SK-N-SH (cell line): ENCODE measurements around the gene KCNQ5. TPM values are rescaled to one million over a fixed set of nuclear protein-coding genes. Genes with fewer than 3 reads are reported as not detected.

Source experiments
- CTCF ChIA-PET: fragments of 300-600, 350-600 bp; formaldehyde crosslinking; extraction: SDS; loops from one replicate; lab custom pipeline; 2021; lab: Yijun Ruan, JAX
- POLR2A ChIA-PET: fragments of 350-600 bp; sonication (Branson Sonifier 250); formaldehyde crosslinking; extraction: SDS; loops from one replicate; lab custom pipeline; 2020; ENCODE audit warnings: antibody characterized with exemption, inconsistent platforms; lab: Yijun Ruan, JAX
- DNase-seq: peaks from one replicate; pipeline ENCODE4 v3.0.0; 2012
- H2AFZ ChIP-seq: fragments of 200-600 bp; sonication (generic); 2 replicates; pipeline ENCODE4 v1.8.1; 2016; ENCODE audit warnings: antibody characterized with exemption, mild to moderate bottlenecking, low read depth
- H3F3A ChIP-seq: fragments of 200-600 bp; sonication (generic); replicated peaks from 2 replicates; pipeline ENCODE3; 2016; ENCODE audit warnings: antibody characterized with exemption, mild to moderate bottlenecking; ENCODE audit not compliant: insufficient read depth
- H3K27ac ChIP-seq, 2 experiments: fragments of 200-500 bp in 1 of 2; fragments of 200-600 bp in 1 of 2; sonication (Bioruptor generic) in 1 of 2; sonication (generic), shearing (Covaris generic) in 1 of 2; 2 replicates each; pipeline versions ENCODE4 v1.5.1 to v1.6.1; 2014 to 2016; ENCODE audit warnings: low read depth in 2 of 2, inconsistent platforms in 1 of 2, low read length in 1 of 2, mild to moderate bottlenecking in 1 of 2, mixed read lengths in 1 of 2
- H3K27me3 ChIP-seq: fragments of 200-600 bp; sonication (generic), shearing (Covaris generic); 2 replicates; pipeline ENCODE4 v1.6.1; 2016; ENCODE audit warnings: mixed run types; ENCODE audit not compliant: insufficient read depth
- H3K36me3 ChIP-seq, 2 experiments: fragments of 200-500 bp in 1 of 2; fragments of 200-600 bp in 1 of 2; sonication (Bioruptor generic) in 1 of 2; sonication (generic) in 1 of 2; replicated peaks in 1 of 2; 2 replicates each; pipeline versions ENCODE3 to v1.5.1; 2014 to 2016; ENCODE audit warnings: low read length in 1 of 2, mild to moderate bottlenecking in 1 of 2; ENCODE audit not compliant: insufficient read depth in 2 of 2, control insufficient read depth in 1 of 2
- H3K4me1 ChIP-seq, 2 experiments: fragments of 200-500 bp in 1 of 2; fragments of 200-600 bp in 1 of 2; sonication (Bioruptor generic) in 1 of 2; sonication (generic), shearing (Covaris generic) in 1 of 2; 2 replicates each; pipeline versions ENCODE4 v1.5.1 to v1.6.1; 2014 to 2016; ENCODE audit warnings: low read depth in 1 of 2, low read length in 1 of 2, mixed run types in 1 of 2; ENCODE audit not compliant: insufficient read depth in 2 of 2, control insufficient read depth in 1 of 2
- H3K4me2 ChIP-seq: fragments of 200-600 bp; sonication (generic), shearing (Covaris generic); 2 replicates; pipeline ENCODE4 v1.6.1; 2017; ENCODE audit warnings: mixed run types
- H3K4me3 ChIP-seq, 2 experiments: fragments of 200-500 bp in 1 of 2; fragments of 200-600 bp in 1 of 2; sonication (Bioruptor generic) in 1 of 2; sonication (generic), shearing (Covaris generic) in 1 of 2; 2 replicates each; pipeline versions ENCODE4 v1.5.1 to v1.8.1; 2014 to 2016; ENCODE audit warnings: low read depth in 2 of 2, inconsistent platforms in 1 of 2, low read length in 1 of 2, mild to moderate bottlenecking in 1 of 2, mixed read lengths in 1 of 2, moderate library complexity in 1 of 2
- H3K79me2 ChIP-seq: fragments of 200-600 bp; sonication (generic); 2 replicates; pipeline ENCODE4 v1.8.1; 2017; ENCODE audit warnings: mild to moderate bottlenecking; ENCODE audit not compliant: insufficient read depth
- H3K9ac ChIP-seq: fragments of 200-600 bp; sonication (generic); 2 replicates; pipeline ENCODE4 v1.6.1; 2017; ENCODE audit warnings: mixed run types
- H3K9me2 ChIP-seq: fragments of 200-600 bp; sonication (generic); 2 replicates; pipeline ENCODE4 v1.6.1; 2017; ENCODE audit warnings: mixed run types
- H3K9me3 ChIP-seq: fragments of 200-600 bp; sonication (generic); 2 replicates; pipeline ENCODE4 v1.6.1; 2017; ENCODE audit warnings: mixed run types, mild to moderate bottlenecking, moderate library complexity
- H4K20me1 ChIP-seq: fragments of 200-600 bp; sonication (generic); 2 replicates; pipeline ENCODE4 v1.6.1; 2017; ENCODE audit warnings: mild to moderate bottlenecking, mixed run types; ENCODE audit not compliant: insufficient read depth
- FOXM1 ChIP-seq: IDR thresholded peaks from 2 replicates; pipeline ENCODE4 v1.4.0; 2012; ENCODE audit warnings: low read depth, mild to moderate bottlenecking
- RAD21 ChIP-seq: IDR thresholded peaks from 2 replicates; pipeline ENCODE4 v1.6.1; 2012; ENCODE audit warnings: mild to moderate bottlenecking, low read length
- WGBS: methylation state at CpG from one replicate; pipeline ENCODE4 v1.1.6; 2017; ENCODE audit warnings: low lambda C conversion rate; 5-methylcytosine and 5-hydroxymethylcytosine counted together
- polyA plus RNA-seq, 3 experiments: library from polyadenylated mRNA; depleted of rRNA; stranded (reverse); fragments of >200 nt; gene quantifications; 2 replicates each; pipeline ENCODE4 v1.2.3, GENCODE V29; 2012
- TF ChIP-seq, protein P1 (sequence below): IDR thresholded peaks from 2 replicates; pipeline ENCODE4 v1.4.0; 2012; ENCODE audit warnings: low read depth, borderline replicate concordance
- TF ChIP-seq, protein P2 (sequence below): fragments of 150-350 bp; IDR thresholded peaks from 2 replicates; pipeline ENCODE4 v1.6.1; 2017; ENCODE audit warnings: antibody characterized with exemption, low read length, low read depth, borderline replicate concordance
- TF ChIP-seq, protein P3 (sequence below): IDR thresholded peaks from 2 replicates; pipeline ENCODE4 v1.4.0; 2012; ENCODE audit warnings: low read depth
- TF ChIP-seq, protein P4 (sequence below): IDR thresholded peaks from 2 replicates; pipeline ENCODE4; 2012

Gene KCNQ5
- polyA plus RNA-seq, 1 of the 3 experiments (the other 2 are of a cell fraction): 3.2 TPM

DNA sequence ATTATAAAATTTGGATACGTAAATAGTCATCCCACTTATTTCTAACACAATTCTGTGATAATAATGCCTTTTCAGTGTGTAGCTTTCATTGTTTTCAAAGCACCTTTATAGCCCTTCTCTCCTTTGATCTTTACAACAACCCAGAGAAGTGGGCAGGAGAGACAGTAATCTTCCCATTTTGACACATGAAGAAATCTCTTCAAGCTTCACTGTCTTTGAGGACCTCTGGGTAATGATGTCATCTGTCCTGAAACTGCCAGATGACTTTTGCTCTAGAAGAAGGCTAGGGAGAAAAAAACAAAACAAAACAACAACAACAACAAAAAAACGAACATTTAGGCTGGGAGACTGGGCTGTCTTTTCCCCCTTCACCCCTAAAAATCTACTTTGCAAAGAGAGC is 203.0 kb downstream of the KCNQ5 start:
- H3K4me1 ChIP-seq: peaks cover 0 to 18% of the 10 kb centered on the region in 2 experiments; a peak in 1 of 4 replicates
- ChIA-PET POLR2A (no interaction called here), CTCF (interaction anchor here (0.5 kb wide), 1 partner anchor 21 kb away, joined by 3 read pairs; no protein-coding TSS in a partner anchor)
- no peaks in the 10 kb centered on the region for H3K9me2 ChIP-seq
- H2AFZ ChIP-seq: no peak overlapping the region
- TF ChIP-seq RAD21: no peak
- TF ChIP-seq FOXM1: no peak
- TF ChIP-seq, protein P1, sequence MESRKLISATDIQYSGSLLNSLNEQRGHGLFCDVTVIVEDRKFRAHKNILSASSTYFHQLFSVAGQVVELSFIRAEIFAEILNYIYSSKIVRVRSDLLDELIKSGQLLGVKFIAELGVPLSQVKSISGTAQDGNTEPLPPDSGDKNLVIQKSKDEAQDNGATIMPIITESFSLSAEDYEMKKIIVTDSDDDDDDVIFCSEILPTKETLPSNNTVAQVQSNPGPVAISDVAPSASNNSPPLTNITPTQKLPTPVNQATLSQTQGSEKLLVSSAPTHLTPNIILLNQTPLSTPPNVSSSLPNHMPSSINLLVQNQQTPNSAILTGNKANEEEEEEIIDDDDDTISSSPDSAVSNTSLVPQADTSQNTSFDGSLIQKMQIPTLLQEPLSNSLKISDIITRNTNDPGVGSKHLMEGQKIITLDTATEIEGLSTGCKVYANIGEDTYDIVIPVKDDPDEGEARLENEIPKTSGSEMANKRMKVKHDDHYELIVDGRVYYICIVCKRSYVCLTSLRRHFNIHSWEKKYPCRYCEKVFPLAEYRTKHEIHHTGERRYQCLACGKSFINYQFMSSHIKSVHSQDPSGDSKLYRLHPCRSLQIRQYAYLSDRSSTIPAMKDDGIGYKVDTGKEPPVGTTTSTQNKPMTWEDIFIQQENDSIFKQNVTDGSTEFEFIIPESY: no peak
- TF ChIP-seq, protein P2, sequence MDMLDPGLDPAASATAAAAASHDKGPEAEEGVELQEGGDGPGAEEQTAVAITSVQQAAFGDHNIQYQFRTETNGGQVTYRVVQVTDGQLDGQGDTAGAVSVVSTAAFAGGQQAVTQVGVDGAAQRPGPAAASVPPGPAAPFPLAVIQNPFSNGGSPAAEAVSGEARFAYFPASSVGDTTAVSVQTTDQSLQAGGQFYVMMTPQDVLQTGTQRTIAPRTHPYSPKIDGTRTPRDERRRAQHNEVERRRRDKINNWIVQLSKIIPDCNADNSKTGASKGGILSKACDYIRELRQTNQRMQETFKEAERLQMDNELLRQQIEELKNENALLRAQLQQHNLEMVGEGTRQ: no peak
- H3K79me2 ChIP-seq: peaks cover 53% of the 10 kb centered on the region
- H3F3A ChIP-seq: peaks cover 32% of the 10 kb centered on the region
- H3K9me3 ChIP-seq: no peaks in the 10 kb centered on the region
- H3K27me3 ChIP-seq: no peaks in the 10 kb centered on the region
- H3K36me3 ChIP-seq: peaks cover 0 to 6% of the 10 kb centered on the region in 2 experiments
- H3K27ac ChIP-seq: peak overlapping the region in 1 of 2 experiments; percentile 89; a peak in 2 of 4 replicates
- DNase-seq: no peak
- no peak overlapping the region for H3K4me2 ChIP-seq
- no peaks in the 10 kb centered on the region for H4K20me1 ChIP-seq
- 71% methylated on average over 2 of the region's 2 CpGs for WGBS
- H3K9ac ChIP-seq: no peak overlapping the region
- no peak overlapping the region for H3K4me3 ChIP-seq

DNA sequence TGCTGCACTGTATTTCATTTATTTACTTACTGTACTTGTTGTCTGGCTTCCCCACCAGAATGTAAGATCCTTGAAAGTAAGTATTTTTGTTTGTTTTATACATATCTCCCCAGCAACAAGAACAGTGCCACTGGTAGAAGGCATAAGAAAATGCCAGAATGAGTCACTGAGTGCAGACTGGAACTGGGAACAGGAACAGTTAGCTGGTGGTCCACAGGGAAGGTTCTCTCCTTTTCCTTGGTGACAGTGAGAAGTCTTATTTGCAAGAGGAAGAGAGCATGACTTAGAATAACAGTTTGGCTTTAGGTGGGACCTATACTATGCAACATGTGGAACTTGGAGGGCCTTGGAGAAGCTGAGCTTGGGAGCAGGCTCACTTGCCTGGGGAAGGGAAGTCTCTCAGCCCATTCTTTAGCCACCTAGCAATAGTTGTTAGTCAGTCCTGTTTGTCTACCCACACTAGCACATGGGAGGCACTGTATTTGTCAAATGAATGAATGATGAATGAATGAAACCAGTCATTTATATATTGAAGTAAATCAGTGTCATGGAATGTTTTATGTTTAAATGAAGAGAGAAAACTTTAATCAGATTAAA is 203.5 kb downstream of the KCNQ5 start:
- peak overlapping the region; percentile 52 for H3K4me2 ChIP-seq
- no peaks in the 10 kb centered on the region for H3K9me3 ChIP-seq
- TF ChIP-seq, protein P3, sequence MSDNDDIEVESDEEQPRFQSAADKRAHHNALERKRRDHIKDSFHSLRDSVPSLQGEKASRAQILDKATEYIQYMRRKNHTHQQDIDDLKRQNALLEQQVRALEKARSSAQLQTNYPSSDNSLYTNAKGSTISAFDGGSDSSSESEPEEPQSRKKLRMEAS: no peak
- TF ChIP-seq, protein P4, sequence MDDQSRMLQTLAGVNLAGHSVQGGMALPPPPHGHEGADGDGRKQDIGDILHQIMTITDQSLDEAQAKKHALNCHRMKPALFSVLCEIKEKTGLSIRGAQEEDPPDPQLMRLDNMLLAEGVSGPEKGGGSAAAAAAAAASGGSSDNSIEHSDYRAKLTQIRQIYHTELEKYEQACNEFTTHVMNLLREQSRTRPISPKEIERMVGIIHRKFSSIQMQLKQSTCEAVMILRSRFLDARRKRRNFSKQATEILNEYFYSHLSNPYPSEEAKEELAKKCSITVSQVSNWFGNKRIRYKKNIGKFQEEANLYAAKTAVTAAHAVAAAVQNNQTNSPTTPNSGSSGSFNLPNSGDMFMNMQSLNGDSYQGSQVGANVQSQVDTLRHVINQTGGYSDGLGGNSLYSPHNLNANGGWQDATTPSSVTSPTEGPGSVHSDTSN: no peak
- TF ChIP-seq FOXM1: no peak
- no peaks in the 10 kb centered on the region for H3K27me3 ChIP-seq
- POLR2A ChIA-PET: no interaction called here
- H3K4me1 ChIP-seq: peaks cover 0 to 12% of the 10 kb centered on the region in 2 experiments; a peak in 1 of 4 replicates
- no peaks in the 10 kb centered on the region for H3K9me2 ChIP-seq
- H3F3A ChIP-seq: peaks cover 32% of the 10 kb centered on the region
- no peak overlapping the region for H3K4me3 ChIP-seq
- no peak for DNase-seq
- no peak overlapping the region for H2AFZ ChIP-seq
- H3K79me2 ChIP-seq: peaks cover 51% of the 10 kb centered on the region
- peaks cover 0 to 6% of the 10 kb centered on the region in 2 experiments for H3K36me3 ChIP-seq
- H4K20me1 ChIP-seq: no peaks in the 10 kb centered on the region
- peak overlapping the region in 1 of 2 experiments; percentile 89; a peak in 2 of 4 replicates for H3K27ac ChIP-seq
- CTCF ChIA-PET: interaction anchor here (0.5 to 1.5 kb wide), 2 partner anchors 22 to 209 kb away, joined by 3 read pairs; no protein-coding TSS in a partner anchor
- H3K9ac ChIP-seq: peak overlapping the region; percentile 30; the same call in 1 of the 2 replicates
